Measurements from ENCODE around the gene ARPP19.

ARPP19 gene

DNA sequence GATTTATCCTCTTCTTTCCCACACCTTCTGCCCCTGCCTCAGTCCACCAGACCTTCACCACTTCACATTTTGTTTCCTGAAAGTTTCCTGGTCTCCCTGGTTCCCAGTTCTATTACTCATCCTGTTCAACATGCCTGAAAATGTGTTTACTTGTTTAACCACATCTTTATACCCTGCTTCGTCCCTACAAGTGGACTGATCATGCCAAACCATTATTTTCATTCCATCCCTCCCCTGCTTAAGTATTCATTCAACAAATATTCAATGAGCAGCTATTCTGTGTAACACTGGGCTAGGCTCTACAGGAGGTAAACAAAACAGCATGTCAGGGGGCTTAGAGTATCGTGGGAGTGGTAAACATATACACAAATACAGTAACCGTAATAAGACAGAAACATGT, 45.6 kb downstream of the ARPP19 start:
- H3K27me3 ChIP-seq: no peaks in the 10 kb centered on the region
- H3K9me3 ChIP-seq: no peaks in the 10 kb centered on the region
- H3K4me3 ChIP-seq (ENCODE audit: low read depth in 1 of 2, low read length in 1 of 2): no peak overlapping the region
- H3K4me1 ChIP-seq (ENCODE audit: control insufficient read depth in 1 of 2, insufficient read depth in 1 of 2, low read depth in 1 of 2, low read length in 1 of 2): peaks cover 51 to 67% of the 10 kb centered on the region in 2 experiments
- H3K36me3 ChIP-seq: no peaks in the 10 kb centered on the region
- TF ChIP-seq, protein P1, sequence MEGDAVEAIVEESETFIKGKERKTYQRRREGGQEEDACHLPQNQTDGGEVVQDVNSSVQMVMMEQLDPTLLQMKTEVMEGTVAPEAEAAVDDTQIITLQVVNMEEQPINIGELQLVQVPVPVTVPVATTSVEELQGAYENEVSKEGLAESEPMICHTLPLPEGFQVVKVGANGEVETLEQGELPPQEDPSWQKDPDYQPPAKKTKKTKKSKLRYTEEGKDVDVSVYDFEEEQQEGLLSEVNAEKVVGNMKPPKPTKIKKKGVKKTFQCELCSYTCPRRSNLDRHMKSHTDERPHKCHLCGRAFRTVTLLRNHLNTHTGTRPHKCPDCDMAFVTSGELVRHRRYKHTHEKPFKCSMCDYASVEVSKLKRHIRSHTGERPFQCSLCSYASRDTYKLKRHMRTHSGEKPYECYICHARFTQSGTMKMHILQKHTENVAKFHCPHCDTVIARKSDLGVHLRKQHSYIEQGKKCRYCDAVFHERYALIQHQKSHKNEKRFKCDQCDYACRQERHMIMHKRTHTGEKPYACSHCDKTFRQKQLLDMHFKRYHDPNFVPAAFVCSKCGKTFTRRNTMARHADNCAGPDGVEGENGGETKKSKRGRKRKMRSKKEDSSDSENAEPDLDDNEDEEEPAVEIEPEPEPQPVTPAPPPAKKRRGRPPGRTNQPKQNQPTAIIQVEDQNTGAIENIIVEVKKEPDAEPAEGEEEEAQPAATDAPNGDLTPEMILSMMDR (IDR thresholded peaks at IDR 0.05): no peak
- peak overlapping the region; percentile 12 for H3K27ac ChIP-seq

DNA sequence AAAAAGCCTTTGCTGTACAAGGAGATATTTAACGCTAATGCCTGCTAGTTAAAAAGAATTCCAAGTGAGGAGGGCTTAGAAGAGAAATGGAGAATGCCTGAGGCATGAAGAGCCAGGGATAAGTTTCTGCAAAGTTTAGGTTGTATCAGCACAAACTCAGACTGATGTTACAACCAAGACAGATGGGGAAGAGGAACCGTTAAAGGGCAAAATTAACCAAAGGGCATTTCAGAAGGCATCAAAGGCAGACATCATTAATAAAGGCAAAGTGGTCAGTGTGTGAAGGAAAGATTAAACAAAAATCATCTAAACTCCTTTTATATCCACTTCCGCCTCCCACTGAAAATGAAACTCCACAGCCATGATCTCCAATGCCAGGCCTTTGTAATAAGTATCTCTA, 47.1 kb downstream of the ARPP19 start:
- Histone ChIP-seq H3K9me3 (no peaks in the 10 kb centered on the region), H3K4me1 (ENCODE audit: control insufficient read depth in 1 of 2, insufficient read depth in 1 of 2, low read depth in 1 of 2, low read length in 1 of 2) (peaks cover 45 to 67% of the 10 kb centered on the region in 2 experiments), H3K36me3 (no peaks in the 10 kb centered on the region), H3K27ac (peak overlapping the region; percentile 81), H3K27me3 (no peaks in the 10 kb centered on the region), H3K4me3 (ENCODE audit: low read depth in 1 of 2, low read length in 1 of 2) (no peak overlapping the region)
- TF ChIP-seq, protein P1 (IDR thresholded peaks at IDR 0.05): no peak

DNA sequence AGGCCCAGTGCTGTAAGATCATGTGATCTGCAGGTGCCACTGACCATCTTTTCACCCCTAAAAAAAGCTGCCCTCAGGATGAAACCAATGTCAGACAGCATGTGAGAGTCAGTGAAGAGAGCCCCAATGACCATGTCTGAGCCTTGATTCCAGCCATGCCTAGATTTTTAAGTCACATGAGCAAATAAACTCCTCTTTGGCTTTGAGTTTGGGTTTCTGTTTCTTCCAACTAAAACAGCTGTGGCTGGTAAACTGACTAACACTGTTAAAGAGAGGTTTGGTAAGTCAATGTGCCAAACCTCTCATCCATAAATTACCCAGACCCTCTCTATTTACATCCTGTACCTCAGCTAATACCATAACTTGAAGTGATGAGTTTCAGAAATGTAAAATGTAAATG, 48.4 kb downstream of the ARPP19 start:
- Histone ChIP-seq H3K4me3 (ENCODE audit: low read depth in 1 of 2, low read length in 1 of 2) (no peak overlapping the region), H3K9me3 (no peaks in the 10 kb centered on the region), H3K36me3 (no peaks in the 10 kb centered on the region), H3K27me3 (no peaks in the 10 kb centered on the region), H3K4me1 (ENCODE audit: control insufficient read depth in 1 of 2, insufficient read depth in 1 of 2, low read depth in 1 of 2, low read length in 1 of 2) (peaks cover 58 to 74% of the 10 kb centered on the region in 2 experiments), H3K27ac (peak overlapping the region; percentile 81)
- TF ChIP-seq, protein P1 (IDR thresholded peaks at IDR 0.05): no peak

DNA sequence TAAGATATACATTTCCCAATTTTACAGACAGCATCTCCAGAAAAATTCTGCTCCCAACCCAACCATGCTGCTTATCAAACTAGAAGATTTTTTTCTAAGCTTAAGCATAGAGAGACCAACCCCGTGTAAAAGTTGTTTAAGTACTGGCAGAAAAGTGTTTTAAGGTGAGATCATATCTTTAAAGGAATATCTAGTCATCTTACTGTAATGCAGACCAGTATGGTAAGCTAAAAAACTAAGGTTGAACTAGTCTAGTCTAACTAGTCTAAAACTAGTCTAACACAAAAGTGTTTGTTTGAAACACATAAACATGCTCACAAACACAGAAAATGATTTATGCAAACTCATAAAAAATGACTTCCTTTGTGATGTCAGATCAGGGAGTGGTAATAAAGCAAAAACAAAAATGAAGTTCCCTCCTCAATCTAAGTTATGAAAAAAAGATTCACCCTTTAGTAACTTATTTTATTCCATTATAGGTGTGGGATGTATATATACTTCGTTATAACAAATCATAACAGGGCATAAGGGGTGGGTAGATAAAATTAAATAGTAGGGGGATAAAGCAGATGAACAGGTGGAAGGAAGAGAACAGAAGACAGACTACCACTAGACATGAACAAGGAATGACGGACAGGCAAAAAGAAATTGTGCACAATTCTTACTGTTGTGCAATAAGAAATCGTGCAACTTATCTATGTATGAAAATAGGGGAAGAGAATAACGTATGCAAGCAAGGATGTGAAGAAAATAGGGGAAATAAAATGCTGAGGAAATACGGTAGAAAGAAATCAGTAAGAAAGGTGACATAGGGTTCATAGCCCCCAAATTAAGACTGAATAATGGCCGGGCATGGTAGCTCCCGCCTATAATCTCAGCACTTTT, 50.1 kb downstream of the ARPP19 start:
- H3K36me3 ChIP-seq: no peaks in the 10 kb centered on the region
- H3K9me3 ChIP-seq: no peaks in the 10 kb centered on the region
- peak overlapping the region; percentile 81 for H3K27ac ChIP-seq
- H3K4me3 ChIP-seq (ENCODE audit: low read depth in 1 of 2, low read length in 1 of 2): peak overlapping the region in 1 of 2 experiments; percentile 26
- peaks cover 58 to 76% of the 10 kb centered on the region in 2 experiments for H3K4me1 ChIP-seq (ENCODE audit: control insufficient read depth in 1 of 2, insufficient read depth in 1 of 2, low read depth in 1 of 2, low read length in 1 of 2)
- TF ChIP-seq, protein P1 (IDR thresholded peaks at IDR 0.05): no peak
- no peaks in the 10 kb centered on the region for H3K27me3 ChIP-seq

DNA sequence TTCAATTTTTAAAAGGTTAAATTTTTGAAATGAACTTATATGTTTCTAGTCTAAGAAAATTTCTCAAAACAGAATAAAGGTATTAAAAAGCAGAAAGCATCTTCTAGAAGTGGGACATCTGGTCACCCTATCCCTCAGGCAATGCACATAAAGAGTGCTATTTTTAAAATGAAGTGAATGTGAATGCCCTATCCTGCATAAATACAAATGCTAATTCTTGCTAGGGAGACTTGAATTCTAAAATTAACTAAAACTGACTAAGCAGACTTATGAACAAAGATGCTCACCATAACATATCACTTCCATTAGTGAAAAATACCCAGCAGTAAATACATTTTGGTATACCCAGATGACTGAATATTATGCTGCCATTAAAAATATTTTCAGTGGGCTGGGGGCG, 51.8 kb downstream of the ARPP19 start:
- Histone ChIP-seq H3K9me3 (no peaks in the 10 kb centered on the region), H3K4me3 (ENCODE audit: low read depth in 1 of 2, low read length in 1 of 2) (no peak overlapping the region), H3K36me3 (no peaks in the 10 kb centered on the region), H3K27me3 (no peaks in the 10 kb centered on the region), H3K27ac (peak overlapping the region; percentile 81), H3K4me1 (ENCODE audit: control insufficient read depth in 1 of 2, insufficient read depth in 1 of 2, low read depth in 1 of 2, low read length in 1 of 2) (peaks cover 59 to 78% of the 10 kb centered on the region in 2 experiments)
- TF ChIP-seq, protein P1 (IDR thresholded peaks at IDR 0.05): no peak

Data from neutrophil (primary cell).